H1 (cell line): ENCODE results near the gene IL3. TPM values are rescaled to one million over a fixed set of nuclear protein-coding genes. Genes with fewer than 3 reads are reported as not detected.

ENCODE experiments used
- CTCF ChIA-PET: fragments of 300-600 bp; sonication (Branson Sonifier 250); formaldehyde crosslinking; loops from one replicate; lab custom pipeline; 2021; ENCODE audit not compliant: partially characterized antibody; lab: Charles Lee
- POLR2A ChIA-PET: fragments of 300-600 bp; sonication (Branson Sonifier 250); formaldehyde crosslinking; loops from one replicate; lab custom pipeline; 2021; ENCODE audit warnings: inconsistent platforms; ENCODE audit not compliant: partially characterized antibody; lab: Charles Lee
- DNase-seq, 2 experiments: peaks; one replicate each; pipeline versions ENCODE4 v3.0.0 to v3.0.0-alpha.2; 2010 to 2022; ENCODE audit warnings: low spot score in 2 of 2, low read depth in 1 of 2, mixed read lengths in 1 of 2
- FAIRE-seq: peaks from 2 replicates; lab custom pipeline; 2011; peaks lifted over from hg19 to GRCh38; lab: Jason Lieb, UNC
- H2AFZ ChIP-seq: 2 replicates; pipeline ENCODE4 v1.8.1; 2012; ENCODE audit warnings: low read length, inconsistent platforms
- H2AK5ac ChIP-seq: 2 replicates; pipeline ENCODE4 v1.6.1; 2013; ENCODE audit warnings: low read depth, low read length
- H2BK120ac ChIP-seq: replicated peaks from 2 replicates; pipeline ENCODE3; 2013; ENCODE audit warnings: low read depth, low read length, inconsistent platforms
- H2BK12ac ChIP-seq: 2 replicates; pipeline ENCODE4 v1.6.1; 2013; ENCODE audit warnings: low read depth, low read length
- H2BK15ac ChIP-seq: 2 replicates; pipeline ENCODE4 v1.6.1; 2013; ENCODE audit warnings: low read length
- H2BK20ac ChIP-seq: 2 replicates; pipeline ENCODE4 v1.6.1; 2013; ENCODE audit warnings: low read length
- H2BK5ac ChIP-seq: 2 replicates; pipeline ENCODE4 v1.6.1; 2013; ENCODE audit warnings: low read depth, low read length
- H3K14ac ChIP-seq: 2 replicates; pipeline ENCODE4 v1.6.1; 2013; ENCODE audit warnings: inconsistent platforms; ENCODE audit not compliant: insufficient read length
- H3K18ac ChIP-seq: 2 replicates; pipeline ENCODE4 v1.6.1; 2013; ENCODE audit warnings: low read length; ENCODE audit errors: extremely low read depth
- H3K23ac ChIP-seq: 2 replicates; pipeline ENCODE4 v1.6.1; 2013; ENCODE audit warnings: inconsistent platforms; ENCODE audit not compliant: insufficient read length
- H3K23me2 ChIP-seq: 2 replicates; pipeline ENCODE4 v1.6.1; 2013; ENCODE audit warnings: low read depth, low read length
- H3K27ac ChIP-seq: 2 replicates; pipeline ENCODE4 v1.6.1; 2011; ENCODE audit warnings: low read depth, low read length, inconsistent platforms
- H3K27me3 ChIP-seq, 4 experiments: replicated peaks in 1 of 4; 1 replicate in 1 of 4; 2 replicates in 3 of 4; pipeline versions ENCODE4 v1.6.1 to v1.8.1; 2011 to 2013; ENCODE audit warnings: low read length in 3 of 4, mild to moderate bottlenecking in 3 of 4, inconsistent platforms in 2 of 4, mixed read lengths in 2 of 4, moderate library complexity in 1 of 4; ENCODE audit not compliant: control insufficient read depth in 3 of 4, insufficient read depth in 3 of 4; ENCODE audit errors: extremely low read depth in 1 of 4
- H3K36me3 ChIP-seq, 4 experiments: 2 replicates each; pipeline versions ENCODE4 v1.6.1 to v1.8.1; 2011 to 2013; ENCODE audit warnings: mild to moderate bottlenecking in 4 of 4, low read length in 3 of 4, moderate library complexity in 2 of 4, control low read depth in 1 of 4, inconsistent platforms in 1 of 4; ENCODE audit not compliant: insufficient read depth in 4 of 4, control insufficient read depth in 2 of 4
- H3K4ac ChIP-seq: replicated peaks from 2 replicates; pipeline ENCODE3; 2013; ENCODE audit warnings: low read length, low read depth, mixed read lengths, inconsistent platforms; ENCODE audit not compliant: insufficient read length
- H3K4me1 ChIP-seq, 4 experiments: replicated peaks in 1 of 4; 1 replicate in 1 of 4; 2 replicates in 3 of 4; pipeline versions ENCODE4 v1.6.1 to v1.8.1; 2011 to 2013; ENCODE audit warnings: low read length in 3 of 4, inconsistent platforms in 2 of 4, mixed read lengths in 1 of 4; ENCODE audit not compliant: insufficient read depth in 4 of 4, control insufficient read depth in 3 of 4
- H3K4me2 ChIP-seq, 2 experiments: 2 replicates each; pipeline versions ENCODE4 v1.6.1 to v1.8.1; 2011 to 2013; ENCODE audit warnings: low read depth in 2 of 2, low read length in 2 of 2, control low read depth in 1 of 2, inconsistent platforms in 1 of 2, mild to moderate bottlenecking in 1 of 2; ENCODE audit not compliant: insufficient read depth in 1 of 2
- H3K4me3 ChIP-seq, 4 experiments: fragments of 200-600, 300-600 bp in 1 of 4; sonication (generic), shearing (Covaris generic), sonication (Bioruptor Twin) in 1 of 4; 2 replicates each; pipeline versions ENCODE4 v1.5.1 to v1.8.1; 2011 to 2016; ENCODE audit warnings: low read length in 4 of 4, low read depth in 3 of 4, control low read depth in 2 of 4, inconsistent platforms in 2 of 4, mild to moderate bottlenecking in 2 of 4, mixed read lengths in 1 of 4, moderate library complexity in 1 of 4; ENCODE audit not compliant: insufficient read depth in 2 of 4; ENCODE audit errors: extremely low read depth in 1 of 4
- H3K56ac ChIP-seq: replicated peaks from 2 replicates; pipeline ENCODE3; 2013; ENCODE audit warnings: low read depth, mild to moderate bottlenecking, mixed read lengths, low read length, inconsistent platforms; ENCODE audit not compliant: insufficient read length
- H3K79me1 ChIP-seq: 2 replicates; pipeline ENCODE4 v1.6.1; 2013; ENCODE audit warnings: low read depth, low read length, control low read depth
- H3K79me2 ChIP-seq, 2 experiments: 2 replicates each; pipeline versions ENCODE4 v1.6.1 to v1.8.1; 2012 to 2013; ENCODE audit warnings: low read length in 2 of 2, mild to moderate bottlenecking in 2 of 2, inconsistent platforms in 1 of 2; ENCODE audit not compliant: insufficient read depth in 2 of 2, control insufficient read depth in 1 of 2
- H3K9ac ChIP-seq, 4 experiments: replicated peaks in 1 of 4; 1 replicate in 1 of 4; 2 replicates in 3 of 4; pipeline versions ENCODE4 v1.6.1 to v1.8.1; 2011 to 2013; ENCODE audit warnings: low read depth in 3 of 4, low read length in 3 of 4, control low read depth in 2 of 4, mild to moderate bottlenecking in 2 of 4, moderate library complexity in 2 of 4, inconsistent platforms in 1 of 4; ENCODE audit errors: extremely low read depth in 1 of 4
- H3K9me3 ChIP-seq, 2 experiments: 2 replicates each; pipeline versions ENCODE4 v1.6.1 to v1.8.1; 2012 to 2013; ENCODE audit warnings: mild to moderate bottlenecking in 2 of 2, moderate library complexity in 2 of 2, control low read depth in 1 of 2, inconsistent platforms in 1 of 2, low read depth in 1 of 2, low read length in 1 of 2, mixed read lengths in 1 of 2; ENCODE audit not compliant: insufficient read depth in 2 of 2
- H4K20me1 ChIP-seq, 2 experiments: replicated peaks in 1 of 2; 2 replicates each; pipeline versions ENCODE3 to v1.8.1; 2011 to 2013; ENCODE audit warnings: inconsistent platforms in 2 of 2, low read length in 2 of 2, mild to moderate bottlenecking in 1 of 2; ENCODE audit not compliant: insufficient read depth in 2 of 2, control insufficient read depth in 1 of 2
- H4K5ac ChIP-seq: 2 replicates; pipeline ENCODE4 v1.6.1; 2013; ENCODE audit warnings: low read length, low read depth, mixed read lengths, inconsistent platforms; ENCODE audit not compliant: insufficient read length
- H4K8ac ChIP-seq: 2 replicates; pipeline ENCODE4 v1.8.0; 2013; ENCODE audit warnings: mild to moderate bottlenecking, moderate library complexity, low read length, inconsistent platforms; ENCODE audit not compliant: insufficient read depth; ENCODE audit errors: extremely low read depth
- H4K91ac ChIP-seq: replicated peaks from 2 replicates; pipeline ENCODE3; 2013; ENCODE audit warnings: low read length, mixed read lengths, inconsistent platforms; ENCODE audit not compliant: insufficient read length
- ASH2L ChIP-seq: fragments of 200-600, 300-600 bp; sonication (generic); IDR thresholded peaks from one replicate; pipeline ENCODE4 v1.7.1; 2017; ENCODE audit warnings: low read length
- BRCA1 ChIP-seq: IDR thresholded peaks from 2 replicates; pipeline ENCODE4 v1.6.1; 2012; ENCODE audit warnings: low read depth, low read length, improper control_type of control experiment
- KDM4A ChIP-seq: IDR thresholded peaks from one replicate; pipeline ENCODE4 v1.7.1; 2012; ENCODE audit warnings: low read depth, mild to moderate bottlenecking, moderate library complexity, low read length, inconsistent platforms; ENCODE audit not compliant: severe bottlenecking
- SIN3A ChIP-seq, 2 experiments: IDR thresholded peaks in 1 of 2; conservative IDR thresholded peaks in 1 of 2; 2 replicates each; pipeline ENCODE4 v1.6.1; 2011 to 2012; ENCODE audit warnings: low read length in 2 of 2, improper control_type of control experiment in 1 of 2, low read depth in 1 of 2, mild to moderate bottlenecking in 1 of 2
- WGBS, 2 experiments: shearing (Covaris generic) in 1 of 2; methylation state at CpG; one replicate each; pipeline versions ENCODE4 v1.1.6 to v1.1.7; 2013 to 2015; ENCODE audit warnings: low lambda C conversion rate in 2 of 2, mixed read lengths in 2 of 2, inconsistent platforms in 1 of 2, low coverage in 1 of 2, missing lambda C conversion rate in 1 of 2; ENCODE audit not compliant: insufficient replicate concordance in 2 of 2, insufficient coverage in 1 of 2, insufficient read length in 1 of 2; ENCODE audit errors: extremely low coverage in 1 of 2, missing lambda C conversion rate in 1 of 2; 5-methylcytosine and 5-hydroxymethylcytosine counted together
- polyA plus RNA-seq, 7 experiments: library from polyadenylated mRNA; depleted of rRNA in 3 of 7; stranded (reverse) in 5 of 7; unstranded in 2 of 7; fragments of >200 nt in 5 of 7; fragments of 200-250 nt in 2 of 7; gene quantifications; 1 replicate in 5 of 7; 2 replicates in 1 of 7; 4 replicates in 1 of 7; pipeline versions ENCODE4 v1.2.1 to v1.2.3, GENCODE V29; 2011 to 2013; ENCODE audit warnings: missing spikeins in 2 of 7, mixed read lengths in 2 of 7
- total RNA-seq: library from RNA; stranded (reverse); fragmentation: NEBNext Ultra II Directional; extraction: Animal tissue kit (Norgen Biotek cat#: 25700); gene quantifications from 2 replicates; pipeline ENCODE4 v1.2.1, GENCODE V29; 2021

IL3 gene
- total and polyA plus RNA-seq, 2 of the 8 experiments (the other 6 are each of a cell fraction or from before 2014, with no cell fraction given) = not detected

GRCh38 chr5:132010989-132011621 is 49.4 kb upstream of the IL3 start:
- 0 out of 7 replicates have a peak overlapping the region, but pooled peaks of 1 of the 4 experiments have one; percentile 22 for H3K9ac ChIP-seq
- peak overlapping the region; percentile 49 to 70 (median 66) for H3K4me3 ChIP-seq
- H3K14ac ChIP-seq = no peak overlapping the region
- no peak overlapping the region for H3K4ac ChIP-seq
- peaks cover 4 to 11% of the 10 kb centered on the region in 2 experiments for H4K20me1 ChIP-seq
- H3K9me3 ChIP-seq = no peaks in the 10 kb centered on the region
- no peak overlapping the region for H2BK12ac ChIP-seq
- no peak overlapping the region for H4K91ac ChIP-seq
- no peak overlapping the region for H3K18ac ChIP-seq
- peaks cover 0 to 20% (median 7%) of the 10 kb centered on the region in 4 experiments; a peak in 6 of 7 replicates for H3K4me1 ChIP-seq
- no peak for TF ChIP-seq BRCA1
- peak; percentile 12 for TF ChIP-seq ASH2L
- peak; percentile 88 for TF ChIP-seq KDM4A
- TF ChIP-seq SIN3A (conservative IDR thresholded peaks at IDR 0.05 in 1 of 2, IDR thresholded peaks at IDR 0.05 in 1 of 2; ENCODE audit: low read depth in 1 of 2, low read length in 2 of 2) = 0 out of 4 replicates have a peak, but pooled peaks of 1 of the 2 experiments have one; percentile 35
- no peak overlapping the region for H3K27ac ChIP-seq
- no peak overlapping the region for H3K56ac ChIP-seq
- peak overlapping the region; percentile 89 to 99 for H3K4me2 ChIP-seq
- ChIA-PET POLR2A (interaction anchor here (0.8 to 1.2 kb wide), 2 partner anchors 51 to 282 kb away, joined by 3 to 6 read pairs; no protein-coding TSS in a partner anchor), CTCF (interaction anchor here (0.7 to 7.2 kb wide), 10 partner anchors 11 to 420 kb away, joined by 3 to 157 read pairs (median 4); no protein-coding TSS in a partner anchor)
- no peaks in the 10 kb centered on the region; the same call in 1 of the 2 replicates for H3K79me1 ChIP-seq
- H2AFZ ChIP-seq = peak overlapping the region; percentile 64; the same call in 1 of the 2 replicates
- no peak overlapping the region for H2BK15ac ChIP-seq
- no peak overlapping the region for H3K23ac ChIP-seq
- FAIRE-seq (no peak), DNase-seq (peak in 1 of 2 experiments; percentile 60)
- H2BK120ac ChIP-seq = no peak overlapping the region
- H3K36me3 ChIP-seq = no peaks in the 10 kb centered on the region
- H4K5ac ChIP-seq = no peak overlapping the region
- no peak overlapping the region for H2BK5ac ChIP-seq
- no peak overlapping the region for H2AK5ac ChIP-seq
- H3K23me2 ChIP-seq = peaks cover 11% of the 10 kb centered on the region; the same call in 1 of the 2 replicates
- no peak overlapping the region; the same call in 1 of the 2 replicates for H4K8ac ChIP-seq
- no peak overlapping the region for H2BK20ac ChIP-seq
- no peaks in the 10 kb centered on the region for H3K79me2 ChIP-seq
- 3% methylated on average over 34 of the region's 46 CpGs; no CpG with 5 or more reads in 1 of the 2 experiments for WGBS, 2 experiments
- peaks cover 5 to 23% (median 18%) of the 10 kb centered on the region in 4 experiments for H3K27me3 ChIP-seq
